ENCODE results near the gene LCN6. TPM values are rescaled to one million over a fixed set of nuclear protein-coding genes. Genes with fewer than 3 reads are reported as not detected.

The LCN6 gene
- total RNA-seq, 1 experiment from 2014 or later: not detected

DNA sequence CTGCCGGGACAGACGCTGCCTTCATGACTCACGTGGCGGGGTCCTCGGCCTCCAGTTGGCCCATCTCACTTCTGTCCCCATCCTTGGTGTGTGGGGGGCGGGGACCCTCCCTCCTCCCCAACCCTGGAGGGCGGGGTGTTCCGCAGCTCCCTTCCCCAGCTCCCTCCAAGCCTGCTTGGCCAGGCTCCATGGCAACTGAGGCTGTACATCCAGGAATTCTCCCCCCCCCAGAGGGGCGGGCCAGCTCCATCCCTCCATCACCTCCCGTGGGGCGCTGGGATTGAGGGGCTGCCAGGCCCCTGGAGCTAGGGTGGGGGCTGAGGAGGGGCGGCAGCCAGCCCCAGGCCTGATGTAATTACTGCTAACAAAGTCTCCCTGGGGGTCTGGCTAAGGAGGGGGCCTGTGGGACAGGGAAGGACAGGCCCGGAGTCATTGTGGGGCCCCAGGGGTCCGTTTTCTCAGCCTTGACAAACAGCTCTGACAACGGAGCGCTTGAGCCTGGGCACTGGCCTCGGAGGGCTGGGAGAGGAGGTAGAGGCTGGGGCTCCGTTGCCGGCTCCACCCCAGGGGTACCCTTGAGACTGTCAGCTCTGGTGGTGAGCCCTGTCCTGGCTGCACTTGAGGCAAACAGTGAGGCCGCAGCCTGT, 28.0 kb downstream of the LCN6 start:
- no peak overlapping the region; the same call in 1 of the 2 replicates for H3K27ac Mint-ChIP-seq
- H3K4me1 Mint-ChIP-seq: peaks cover 4% of the 10 kb centered on the region; the same call in 1 of the 2 replicates
- DNase-seq (ENCODE audit: low spot score) (no peak), ATAC-seq (peak; percentile 3)
- ChIA-PET CTCF (interaction anchor here (0.6 to 3.0 kb wide), 7 partner anchors 8 to 315 kb away, joined by 3 to 17 read pairs (median 4); partner anchors contain the start of gene LCN8), POLR2A (interaction anchor here (1.3 kb wide), 1 partner anchor 8 kb away, joined by 3 read pairs; no protein-coding TSS in a partner anchor)
- H3K4me3 Mint-ChIP-seq: no peak overlapping the region
- no peaks in the 10 kb centered on the region for H3K9me3 Mint-ChIP-seq
- H3K36me3 Mint-ChIP-seq: peaks cover 19% of the 10 kb centered on the region
- no peaks in the 10 kb centered on the region for H3K27me3 Mint-ChIP-seq (ENCODE audit: low read depth)
- peak; percentile 19; the same call in 1 of the 2 replicates for TF ChIP-seq USF2 (CRISPR knock-in tag; IDR thresholded peaks at IDR 0.05)
- TF ChIP-seq TP53 (CRISPR knock-in tag; IDR thresholded peaks at IDR 0.05): no peak
- peak; percentile 68 for TF ChIP-seq ZNF423 (CRISPR knock-in tag; IDR thresholded peaks at IDR 0.05)

DNA sequence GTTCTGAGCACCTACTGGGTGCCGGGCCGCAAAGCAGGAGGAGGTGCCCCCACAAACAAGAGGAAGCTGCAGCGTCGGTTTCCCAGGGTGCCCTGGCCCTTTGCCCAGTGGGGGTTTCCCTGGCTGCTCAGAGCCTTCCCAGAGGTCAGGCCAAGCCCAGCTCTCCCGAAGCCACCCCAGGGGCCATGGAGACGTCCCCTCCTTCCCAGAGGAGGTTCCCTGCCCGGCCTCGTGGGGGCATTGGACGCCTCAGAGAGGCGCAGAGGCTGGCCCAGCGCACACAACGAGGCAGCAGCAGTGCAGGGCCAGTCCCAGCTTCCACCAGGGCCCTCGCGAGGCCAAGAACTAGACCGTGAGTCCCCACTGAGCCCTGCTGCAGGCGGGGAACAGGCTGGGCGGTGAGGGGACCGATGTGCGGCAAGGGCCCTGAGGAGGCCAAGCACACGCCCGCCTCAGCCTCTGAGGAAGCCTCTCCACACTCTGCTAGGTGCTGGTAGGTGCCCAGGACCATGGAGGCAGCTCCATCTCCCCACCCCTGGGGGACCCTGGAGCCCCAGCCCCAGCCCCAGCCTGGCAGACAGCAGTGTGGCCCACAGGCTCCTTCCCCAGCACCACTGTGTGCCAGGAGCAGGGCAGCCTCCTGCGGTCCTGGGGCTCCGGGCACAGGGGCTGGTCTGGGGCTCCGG, 29.0 kb downstream of the LCN6 start:
- ATAC-seq (peak; percentile 1; the same call in 1 of the 2 replicates), DNase-seq (ENCODE audit: low spot score) (no peak)
- POLR2A ChIA-PET: no interaction called here
- H3K4me1 Mint-ChIP-seq: peaks cover under 1% of the 10 kb centered on the region; the same call in 1 of the 2 replicates
- H3K27ac Mint-ChIP-seq: no peak overlapping the region
- H3K36me3 Mint-ChIP-seq: peaks cover 11% of the 10 kb centered on the region
- H3K9me3 Mint-ChIP-seq: no peaks in the 10 kb centered on the region
- TF ChIP-seq ZNF121 (CRISPR knock-in tag; IDR thresholded peaks at IDR 0.05) (no peak), ZNF416 (CRISPR knock-in tag; IDR thresholded peaks at IDR 0.05) (no peak), RORB (CRISPR knock-in tag; IDR thresholded peaks at IDR 0.05) (no peak), IRF2 (CRISPR knock-in tag; IDR thresholded peaks at IDR 0.05; ENCODE audit: borderline replicate concordance, low read depth) (no peak), RELA (CRISPR knock-in tag; IDR thresholded peaks at IDR 0.05; ENCODE audit: borderline replicate concordance) (no peak), ZMAT4 (CRISPR knock-in tag; IDR thresholded peaks at IDR 0.05) (no peak), E2F1 (CRISPR knock-in tag; IDR thresholded peaks at IDR 0.05) (no peak), EMX1 (CRISPR knock-in tag; IDR thresholded peaks at IDR 0.05) (no peak), PRDM15 (CRISPR knock-in tag; IDR thresholded peaks at IDR 0.05) (no peak)
- no peak overlapping the region for H3K4me3 Mint-ChIP-seq
- no peaks in the 10 kb centered on the region for H3K27me3 Mint-ChIP-seq (ENCODE audit: low read depth)
- CTCF ChIA-PET: interaction anchor here (1.1 to 3.0 kb wide), 2 partner anchors 9 to 39 kb away, joined by 3 to 17 read pairs; partner anchors contain the start of gene LCN8

- H3K4me1 Mint-ChIP-seq: no peaks in the 10 kb centered on the region
- H3K36me3 Mint-ChIP-seq: peaks cover 4% of the 10 kb centered on the region
- ChIA-PET CTCF (interaction anchor here (1.1 to 3.0 kb wide), 2 partner anchors 10 to 39 kb away, joined by 3 to 17 read pairs; partner anchors contain the start of gene LCN8), POLR2A (no interaction called here)
- H3K9me3 Mint-ChIP-seq: no peaks in the 10 kb centered on the region
- H3K27me3 Mint-ChIP-seq (ENCODE audit: low read depth): no peaks in the 10 kb centered on the region
- DNase-seq (ENCODE audit: low spot score): no peak
- H3K27ac Mint-ChIP-seq: peak overlapping the region; percentile 74; the same call in 1 of the 2 replicates
- no peak overlapping the region for H3K4me3 Mint-ChIP-seq
- no peak for ATAC-seq
- TF ChIP-seq FOXJ3 (CRISPR knock-in tag; IDR thresholded peaks at IDR 0.05; ENCODE audit: borderline replicate concordance) (no peak), TEAD4 (CRISPR knock-in tag; IDR thresholded peaks at IDR 0.05) (no peak), SMAD4 (CRISPR knock-in tag; IDR thresholded peaks at IDR 0.05) (no peak), NFE2L1 (CRISPR knock-in tag; IDR thresholded peaks at IDR 0.05) (no peak), HMGA2 (CRISPR knock-in tag; IDR thresholded peaks at IDR 0.05) (no peak), KAT7 (CRISPR knock-in tag; IDR thresholded peaks at IDR 0.05; ENCODE audit: borderline replicate concordance) (no peak), ATF3 (CRISPR knock-in tag; conservative IDR thresholded peaks at IDR 0.05) (no peak), ETV6 (CRISPR knock-in tag; IDR thresholded peaks at IDR 0.05) (no peak), JAZF1 (CRISPR knock-in tag; IDR thresholded peaks at IDR 0.05) (no peak), ATF1 (CRISPR knock-in tag; IDR thresholded peaks at IDR 0.05) (no peak)
These were observed 29.8 kb downstream of the LCN6 start for GRCh38 chr9:136718345-136719194.

Measured in WTC11 (cell line).